NAMALWA (cell line): ENCODE measurements around the gene HARBI1.

Experiments
- DNase-seq: peaks from one replicate; pipeline ENCODE4 v3.0.0-alpha.2; 2015; ENCODE audit warnings: low spot score

The HARBI1 gene

DNA sequence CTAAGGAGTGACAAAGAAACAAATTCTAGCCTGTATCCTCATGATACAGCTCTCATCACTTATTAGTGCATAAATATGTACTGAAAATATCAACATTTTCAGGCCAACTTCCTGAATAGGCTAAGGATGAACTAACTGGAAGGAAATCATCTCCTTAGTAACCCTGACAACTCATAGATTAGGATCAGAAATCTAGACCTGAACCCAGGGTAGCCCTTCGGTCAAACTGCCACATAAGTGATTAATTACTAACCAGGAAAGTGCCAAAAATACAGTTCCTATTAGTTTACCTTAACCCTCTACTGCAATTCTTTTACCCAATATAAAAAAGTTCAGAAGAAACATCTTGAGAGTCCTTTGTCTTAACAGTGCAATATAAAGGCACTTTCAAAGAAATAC lies 63.2 kb downstream of the HARBI1 start:
- no peak for DNase-seq
